KMS-11 (cell line): ENCODE results near the gene GZMM.

Source experiments
- H2AFZ ChIP-seq: fragments of 200-600 bp; sonication (generic); 2 replicates; pipeline ENCODE4 v1.6.1; 2016; ENCODE audit warnings: antibody characterized with exemption, mixed run types, low read depth
- H3K27ac ChIP-seq: fragments of 200-600 bp; sonication (generic); 2 replicates; pipeline ENCODE4 v1.6.1; 2016; ENCODE audit warnings: mild to moderate bottlenecking, mixed run types
- H3K27me3 ChIP-seq: fragments of 200-600 bp; sonication (generic); 2 replicates; pipeline ENCODE4 v1.6.1; 2017; ENCODE audit warnings: mild to moderate bottlenecking, low read depth, mixed run types, moderate library complexity; ENCODE audit not compliant: insufficient read depth
- H3K36me3 ChIP-seq: fragments of 200-600 bp; sonication (generic); 2 replicates; pipeline ENCODE4 v1.6.1; 2017; ENCODE audit warnings: mild to moderate bottlenecking, mixed run types; ENCODE audit not compliant: insufficient read depth
- H3K4me1 ChIP-seq: fragments of 200-600 bp; sonication (generic); 2 replicates; pipeline ENCODE4 v1.6.1; 2016; ENCODE audit warnings: mild to moderate bottlenecking, low read depth, mixed run types; ENCODE audit not compliant: poor library complexity, severe bottlenecking
- H3K4me2 ChIP-seq: fragments of 200-600 bp; sonication (generic); 2 replicates; pipeline ENCODE4 v1.7.0; 2016; ENCODE audit warnings: mild to moderate bottlenecking, mixed run types
- H3K4me3 ChIP-seq: fragments of 200-600 bp; sonication (generic); IDR thresholded peaks from 2 replicates; pipeline ENCODE4 v1.6.1; 2017; ENCODE audit warnings: low read depth, low read length, mixed read lengths; ENCODE audit not compliant: insufficient read depth
- H3K79me2 ChIP-seq: fragments of 200-600 bp; sonication (generic); 2 replicates; pipeline ENCODE4 v1.6.1; 2016; ENCODE audit warnings: low read depth, mixed run types; ENCODE audit not compliant: insufficient read depth
- H3K9ac ChIP-seq: fragments of 200-600 bp; sonication (generic); 2 replicates; pipeline ENCODE4 v1.6.1; 2016; ENCODE audit warnings: mild to moderate bottlenecking, mixed run types
- H4K20me1 ChIP-seq: fragments of 200-600 bp; sonication (generic); 2 replicates; pipeline ENCODE4 v1.6.1; 2016; ENCODE audit warnings: mild to moderate bottlenecking, mixed run types; ENCODE audit not compliant: insufficient read depth
- TF ChIP-seq, protein P1 (sequence below): fragments of 200-600 bp; sonication (generic); conservative IDR thresholded peaks from 2 replicates; pipeline ENCODE4 v1.6.1; 2017; ENCODE audit warnings: low read depth, mild to moderate bottlenecking, antibody characterized with exemption, low read length, moderate library complexity, mixed read lengths

The GZMM gene

DNA sequence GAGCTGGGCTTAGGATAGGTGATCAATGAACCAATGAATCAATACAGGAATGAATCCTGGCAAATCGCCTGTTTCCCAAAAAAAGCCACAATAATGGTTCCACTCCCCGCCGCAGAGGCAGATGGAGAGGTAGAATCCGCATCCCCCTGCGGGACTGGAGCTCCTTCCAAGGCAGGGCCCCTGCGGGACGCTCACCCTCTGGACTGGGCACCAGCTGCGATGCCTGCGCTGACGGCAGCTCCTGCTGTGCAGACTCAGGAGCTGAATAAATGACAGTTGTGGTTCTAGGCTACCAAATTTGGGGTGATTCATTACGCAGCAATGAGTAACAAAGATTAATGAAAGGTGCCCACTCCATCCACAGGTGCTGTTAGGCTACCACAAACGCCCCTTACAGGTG is 21.1 kb upstream of the GZMM start:
- no peak overlapping the region for H3K9ac ChIP-seq
- no peak overlapping the region for H3K4me2 ChIP-seq
- no peak overlapping the region for H3K4me3 ChIP-seq
- no peak overlapping the region for H2AFZ ChIP-seq
- H4K20me1 ChIP-seq, result no peaks in the 10 kb centered on the region
- H3K27ac ChIP-seq, result no peak overlapping the region
- H3K27me3 ChIP-seq, result peaks cover 19% of the 10 kb centered on the region; the same call in 1 of the 2 replicates
- no peaks in the 10 kb centered on the region for H3K79me2 ChIP-seq
- H3K36me3 ChIP-seq, result no peaks in the 10 kb centered on the region
- peaks cover 4% of the 10 kb centered on the region for H3K4me1 ChIP-seq
- TF ChIP-seq, protein P1, sequence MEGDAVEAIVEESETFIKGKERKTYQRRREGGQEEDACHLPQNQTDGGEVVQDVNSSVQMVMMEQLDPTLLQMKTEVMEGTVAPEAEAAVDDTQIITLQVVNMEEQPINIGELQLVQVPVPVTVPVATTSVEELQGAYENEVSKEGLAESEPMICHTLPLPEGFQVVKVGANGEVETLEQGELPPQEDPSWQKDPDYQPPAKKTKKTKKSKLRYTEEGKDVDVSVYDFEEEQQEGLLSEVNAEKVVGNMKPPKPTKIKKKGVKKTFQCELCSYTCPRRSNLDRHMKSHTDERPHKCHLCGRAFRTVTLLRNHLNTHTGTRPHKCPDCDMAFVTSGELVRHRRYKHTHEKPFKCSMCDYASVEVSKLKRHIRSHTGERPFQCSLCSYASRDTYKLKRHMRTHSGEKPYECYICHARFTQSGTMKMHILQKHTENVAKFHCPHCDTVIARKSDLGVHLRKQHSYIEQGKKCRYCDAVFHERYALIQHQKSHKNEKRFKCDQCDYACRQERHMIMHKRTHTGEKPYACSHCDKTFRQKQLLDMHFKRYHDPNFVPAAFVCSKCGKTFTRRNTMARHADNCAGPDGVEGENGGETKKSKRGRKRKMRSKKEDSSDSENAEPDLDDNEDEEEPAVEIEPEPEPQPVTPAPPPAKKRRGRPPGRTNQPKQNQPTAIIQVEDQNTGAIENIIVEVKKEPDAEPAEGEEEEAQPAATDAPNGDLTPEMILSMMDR, result no peak

DNA sequence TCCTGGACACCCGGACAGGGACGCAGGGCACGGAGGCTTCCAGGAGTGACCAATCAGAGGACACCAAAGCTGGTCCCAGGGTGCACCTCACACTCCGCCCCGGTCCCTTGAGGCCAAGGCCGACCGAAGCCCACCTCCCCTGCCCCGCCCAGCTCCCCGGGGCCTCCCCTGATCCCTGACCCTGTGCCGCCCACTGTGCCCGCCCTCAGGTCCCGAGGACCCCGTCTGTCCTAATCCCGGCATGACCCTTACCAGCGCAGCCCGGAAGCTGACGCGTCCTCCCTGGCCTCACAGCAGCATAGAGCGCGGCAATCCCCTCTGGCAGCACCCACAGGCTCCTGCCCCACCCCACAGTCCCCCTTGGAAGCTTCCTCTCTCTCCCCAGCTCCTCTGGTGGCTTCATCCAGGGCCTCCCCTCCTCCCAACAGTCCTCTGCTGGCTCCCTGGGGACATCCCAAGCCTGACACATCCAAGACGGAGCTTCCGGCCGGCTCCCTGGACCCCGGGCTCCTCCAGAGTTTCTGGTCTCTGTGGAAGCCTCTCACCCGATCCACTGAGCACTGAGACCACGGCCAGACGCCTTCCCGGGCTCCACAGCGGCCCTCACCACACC is 19.7 kb upstream of the GZMM start:
- Histone ChIP-seq H3K4me3 (no peak overlapping the region), H3K4me1 (peaks cover 4% of the 10 kb centered on the region), H3K27ac (no peak overlapping the region), H4K20me1 (no peaks in the 10 kb centered on the region), H2AFZ (no peak overlapping the region), H3K4me2 (no peak overlapping the region), H3K36me3 (no peaks in the 10 kb centered on the region), H3K27me3 (peaks cover 26% of the 10 kb centered on the region), H3K79me2 (no peaks in the 10 kb centered on the region), H3K9ac (no peak overlapping the region)
- TF ChIP-seq, protein P1, result no peak

DNA sequence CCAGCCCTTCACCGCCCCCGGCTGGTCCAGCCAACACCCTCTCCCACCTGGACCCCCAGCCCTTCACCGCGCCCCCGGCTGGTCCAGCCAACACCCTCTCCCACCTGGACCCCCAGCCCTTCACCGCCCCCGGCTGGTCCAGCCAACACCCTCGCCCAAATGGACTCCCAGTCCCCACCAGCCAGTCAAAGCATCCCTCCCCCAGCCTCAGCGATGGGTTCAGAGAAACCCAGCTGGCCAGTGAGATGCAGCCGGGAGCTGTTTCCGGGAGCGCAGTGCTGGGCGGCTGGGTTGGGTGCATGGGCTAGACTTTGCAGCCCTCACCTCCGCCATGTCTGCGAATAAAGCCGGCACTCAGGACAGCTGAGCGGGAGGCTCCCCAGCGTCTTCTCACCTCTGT is 18.8 kb upstream of the GZMM start:
- H3K4me2 ChIP-seq, result no peak overlapping the region
- H3K79me2 ChIP-seq, result no peaks in the 10 kb centered on the region
- H3K4me1 ChIP-seq, result peaks cover 4% of the 10 kb centered on the region
- H3K27ac ChIP-seq, result no peak overlapping the region
- no peak overlapping the region for H2AFZ ChIP-seq
- H3K36me3 ChIP-seq, result no peaks in the 10 kb centered on the region
- H3K4me3 ChIP-seq, result no peak overlapping the region
- H3K9ac ChIP-seq, result no peak overlapping the region
- no peaks in the 10 kb centered on the region for H4K20me1 ChIP-seq
- peaks cover 26% of the 10 kb centered on the region for H3K27me3 ChIP-seq
- TF ChIP-seq, protein P1, result no peak

DNA sequence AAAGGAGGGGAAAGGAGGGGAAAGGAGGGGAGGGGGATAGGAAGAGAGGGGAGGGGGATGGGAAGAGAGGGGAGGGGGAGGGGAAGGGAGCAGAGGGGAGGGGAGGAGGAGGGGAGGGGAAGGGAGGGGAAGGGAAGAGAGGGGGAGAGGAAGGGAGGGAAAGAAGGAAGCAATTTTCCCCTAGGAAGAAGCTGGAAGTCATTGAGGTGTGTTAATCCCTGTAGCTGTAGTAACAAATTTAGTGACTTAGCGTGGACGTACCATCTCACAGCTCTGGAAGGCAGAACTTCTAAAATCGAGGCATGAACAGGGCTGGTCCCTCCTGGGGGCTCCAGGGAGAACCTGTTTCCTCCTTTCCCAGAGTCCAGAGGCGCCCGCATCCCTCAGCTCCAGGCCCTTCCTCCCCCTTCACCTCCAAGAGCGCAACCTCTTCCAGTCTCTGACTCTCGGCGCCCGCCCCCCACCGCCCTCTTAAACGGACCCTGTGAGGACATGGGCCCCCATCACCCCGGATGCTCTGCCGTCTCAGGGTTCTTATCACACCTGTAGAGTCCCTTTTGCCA is 17.9 kb upstream of the GZMM start:
- Histone ChIP-seq H4K20me1 (no peaks in the 10 kb centered on the region), H3K4me2 (no peak overlapping the region), H3K9ac (no peak overlapping the region), H3K27me3 (peaks cover 26% of the 10 kb centered on the region), H3K36me3 (no peaks in the 10 kb centered on the region), H2AFZ (no peak overlapping the region), H3K4me3 (no peak overlapping the region), H3K4me1 (peaks cover 8% of the 10 kb centered on the region), H3K27ac (no peak overlapping the region), H3K79me2 (no peaks in the 10 kb centered on the region)
- TF ChIP-seq, protein P1, result no peak
